Body of pancreas (tissue), 4 donors: ENCODE data around the gene DTX1.

Experiments used
- CTCF ChIP-seq, 7 experiments: fragments of 450-650 bp in 4 of 7; fragments of 200-600 bp in 3 of 7; sonication (generic) in 3 of 7; IDR thresholded peaks; one replicate each; pipeline ENCODE4 v1.5.1; 2016 to 2019; ENCODE audit warnings: antibody characterized with exemption in 7 of 7
- POLR2A ChIP-seq, 3 donors: fragments of 450-650 bp; IDR thresholded peaks; one replicate each; pipeline ENCODE4 v1.6.1; 2016; ENCODE audit warnings: antibody characterized with exemption in 3 of 3, mild to moderate bottlenecking in 2 of 3

GRCh38 chr12:113027726-113028125 lies 28.8 kb upstream of the DTX1 start:
- TF ChIP-seq POLR2A (IDR thresholded peaks at IDR 0.05), result no peak
- TF ChIP-seq CTCF (IDR thresholded peaks at IDR 0.05), result no peak
